ENCODE data around the gene TATDN2.

The TATDN2 gene, protein sequence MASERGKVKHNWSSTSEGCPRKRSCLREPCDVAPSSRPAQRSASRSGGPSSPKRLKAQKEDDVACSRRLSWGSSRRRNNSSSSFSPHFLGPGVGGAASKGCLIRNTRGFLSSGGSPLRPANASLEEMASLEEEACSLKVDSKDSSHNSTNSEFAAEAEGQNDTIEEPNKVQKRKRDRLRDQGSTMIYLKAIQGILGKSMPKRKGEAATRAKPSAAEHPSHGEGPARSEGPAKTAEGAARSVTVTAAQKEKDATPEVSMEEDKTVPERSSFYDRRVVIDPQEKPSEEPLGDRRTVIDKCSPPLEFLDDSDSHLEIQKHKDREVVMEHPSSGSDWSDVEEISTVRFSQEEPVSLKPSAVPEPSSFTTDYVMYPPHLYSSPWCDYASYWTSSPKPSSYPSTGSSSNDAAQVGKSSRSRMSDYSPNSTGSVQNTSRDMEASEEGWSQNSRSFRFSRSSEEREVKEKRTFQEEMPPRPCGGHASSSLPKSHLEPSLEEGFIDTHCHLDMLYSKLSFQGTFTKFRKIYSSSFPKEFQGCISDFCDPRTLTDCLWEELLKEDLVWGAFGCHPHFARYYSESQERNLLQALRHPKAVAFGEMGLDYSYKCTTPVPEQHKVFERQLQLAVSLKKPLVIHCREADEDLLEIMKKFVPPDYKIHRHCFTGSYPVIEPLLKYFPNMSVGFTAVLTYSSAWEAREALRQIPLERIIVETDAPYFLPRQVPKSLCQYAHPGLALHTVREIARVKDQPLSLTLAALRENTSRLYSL

DNA sequence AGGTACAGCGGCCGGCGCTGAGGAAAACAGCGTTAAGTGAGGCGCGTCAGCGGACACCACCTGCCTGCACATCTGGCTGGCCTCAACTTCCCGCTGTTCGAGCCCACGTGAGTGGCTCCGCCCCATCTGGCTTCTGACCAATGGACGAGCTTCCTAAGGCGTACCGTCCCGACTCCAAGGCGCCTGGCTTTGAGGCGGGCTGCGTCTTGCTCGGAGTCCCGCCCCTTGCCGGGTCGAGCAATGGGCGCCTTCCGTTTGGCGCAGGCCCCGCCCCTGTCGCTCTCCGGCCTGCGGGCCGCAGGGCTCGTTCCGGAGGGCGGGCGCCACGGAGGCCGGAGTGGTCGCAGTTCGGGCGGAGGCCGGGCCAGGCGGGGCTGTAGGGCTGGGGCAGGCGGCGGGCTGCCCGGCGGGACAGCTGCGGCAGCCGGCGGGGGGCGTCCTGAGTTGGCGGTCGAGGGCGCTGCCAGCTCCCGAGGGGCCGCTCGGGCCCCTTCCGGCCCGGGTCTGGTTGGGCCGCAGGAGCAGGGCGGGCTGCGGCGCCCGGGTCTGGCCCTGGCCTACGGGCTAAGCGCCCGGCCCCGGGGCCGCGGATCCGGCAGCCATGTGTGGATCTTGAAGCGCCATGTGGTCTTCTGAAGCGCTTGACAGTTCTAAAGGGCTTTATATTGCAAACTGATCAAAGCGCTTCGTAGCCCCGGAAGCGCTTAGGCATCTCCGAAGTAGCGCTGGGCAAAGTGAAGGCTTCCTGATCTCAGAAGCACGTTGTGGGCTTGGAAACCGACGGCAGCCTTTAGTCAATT is at the start of gene TATDN2:
TATDN2 (plus strand) TSS at position 276 of the 800 bp plus-strand sequence. CDS start 742 bp downstream, outside the sequence.
- DNase-seq (ENCODE audit: low read depth in 2 of 2), result peak; percentile 90 to 93

DNA sequence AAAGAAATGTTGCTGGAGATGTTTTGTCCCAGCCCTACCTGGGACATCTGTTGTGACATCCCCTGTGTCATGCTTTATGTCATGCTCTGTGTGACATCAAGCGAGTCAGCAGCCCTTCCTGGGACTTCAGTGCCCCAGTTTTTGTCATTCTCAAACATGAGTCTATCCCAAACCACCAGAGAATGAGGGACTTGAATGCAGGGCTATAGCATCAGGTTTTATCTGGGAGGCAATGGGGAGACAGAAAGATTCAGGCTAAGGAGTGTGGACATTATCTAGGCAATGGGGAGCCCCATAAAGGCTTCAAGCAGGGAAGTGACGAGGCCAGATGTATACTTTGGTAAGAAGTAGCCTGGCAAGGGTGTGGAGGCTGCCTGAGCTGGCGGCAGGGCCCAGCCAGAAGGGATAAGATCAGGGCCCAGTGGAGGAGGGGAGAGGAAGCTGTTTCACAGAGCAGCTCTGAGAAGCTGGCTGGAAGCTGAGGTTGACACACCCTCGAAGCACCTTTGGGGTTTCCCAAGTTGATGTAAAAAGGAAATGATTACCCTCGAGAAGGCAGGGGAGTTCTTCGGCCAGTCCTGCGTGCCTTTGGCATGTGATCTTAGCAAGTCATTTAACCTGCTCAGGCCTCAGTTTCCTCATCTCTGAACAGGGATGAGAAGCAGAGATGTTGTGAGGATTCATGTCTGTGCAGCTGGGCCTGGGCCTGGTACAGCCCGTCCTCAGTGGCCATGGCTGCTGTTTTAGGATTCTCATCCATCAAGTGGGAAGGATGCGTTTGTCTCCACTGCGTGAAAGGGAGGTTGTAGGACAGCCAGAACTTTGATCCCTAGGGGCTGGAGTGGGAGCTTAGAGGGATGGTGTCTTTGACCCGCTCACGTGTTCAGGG is 49.3 kb upstream of the TATDN2 start:
- peak; percentile 59 to 65 for DNase-seq (ENCODE audit: low read depth in 2 of 2)

DNA sequence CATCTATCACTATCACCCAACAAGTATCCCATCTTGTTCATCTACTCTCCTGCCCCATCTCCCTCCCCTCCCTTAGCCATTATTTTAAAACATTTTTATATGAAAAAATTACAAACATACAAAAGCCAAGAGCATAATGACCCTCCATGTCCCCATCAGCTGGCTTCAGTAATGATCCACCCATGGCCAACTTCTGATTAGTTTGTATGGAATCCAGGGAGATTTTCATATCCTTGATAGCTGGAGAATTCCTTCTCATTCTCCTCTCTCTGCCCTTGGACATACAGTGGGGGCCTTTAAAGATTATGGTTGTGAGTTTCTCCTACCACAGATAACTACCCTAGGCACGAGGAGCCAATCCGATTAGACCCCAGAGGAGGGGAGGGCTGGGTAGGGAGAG is 43.3 kb upstream of the TATDN2 start:
- no peak for DNase-seq (ENCODE audit: low read depth in 2 of 2)

- DNase-seq (ENCODE audit: low read depth in 2 of 2), result no peak
Observed at GRCh38 chr3:10205451-10206165, 42.7 kb upstream of the TATDN2 start.

DNA sequence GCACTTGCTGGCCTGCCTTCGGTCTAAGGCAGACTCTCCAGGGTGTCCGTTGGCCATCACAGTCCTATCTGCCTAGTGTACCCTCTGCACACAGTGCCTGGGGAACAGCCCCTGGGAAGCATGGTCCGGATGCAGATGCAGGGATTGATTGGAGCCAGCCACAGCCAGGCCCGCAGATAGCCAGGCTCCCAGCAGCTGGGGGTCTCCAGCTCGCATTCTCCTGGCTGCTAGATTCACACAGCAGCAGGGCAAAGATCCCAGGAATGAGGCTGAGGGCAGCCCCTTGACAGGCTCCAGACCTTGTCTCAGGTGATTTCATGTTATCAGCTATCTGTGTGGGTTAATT is 42.1 kb upstream of the TATDN2 start:
- no peak for DNase-seq (ENCODE audit: low read depth in 2 of 2)

GRCh38 chr3:10213156-10213792 is 35.0 kb upstream of the TATDN2 start:
- DNase-seq (ENCODE audit: low read depth in 2 of 2), result no peak

- no peak for DNase-seq (ENCODE audit: low read depth in 2 of 2)
Observed at GRCh38 chr3:10215578-10216368, 32.5 kb upstream of the TATDN2 start.

GRCh38 chr3:10217359-10217758 is 30.9 kb upstream of the TATDN2 start:
- DNase-seq (ENCODE audit: low read depth in 2 of 2), result no peak

DNA sequence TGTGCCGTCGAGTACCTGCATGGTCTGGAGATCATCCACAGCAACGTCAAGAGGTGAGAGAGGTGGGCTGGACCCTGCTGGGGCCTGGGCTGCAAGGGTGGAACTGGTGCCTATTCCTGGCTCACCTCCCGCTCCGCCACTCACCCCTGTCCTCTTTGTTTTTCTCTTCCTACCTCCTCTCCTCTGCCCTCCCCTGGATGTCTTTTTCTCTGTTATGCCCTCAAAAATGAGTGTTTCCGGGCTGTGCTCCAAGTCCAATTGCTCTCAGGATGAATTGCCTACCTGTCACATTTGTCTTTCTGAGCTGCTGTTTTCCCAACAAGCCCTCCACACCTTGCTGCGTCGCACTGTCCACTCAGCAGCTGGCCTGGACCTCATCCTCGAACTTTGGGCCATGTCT is 28.5 kb upstream of the TATDN2 start:
- no peak for DNase-seq (ENCODE audit: low read depth in 2 of 2)

DNA sequence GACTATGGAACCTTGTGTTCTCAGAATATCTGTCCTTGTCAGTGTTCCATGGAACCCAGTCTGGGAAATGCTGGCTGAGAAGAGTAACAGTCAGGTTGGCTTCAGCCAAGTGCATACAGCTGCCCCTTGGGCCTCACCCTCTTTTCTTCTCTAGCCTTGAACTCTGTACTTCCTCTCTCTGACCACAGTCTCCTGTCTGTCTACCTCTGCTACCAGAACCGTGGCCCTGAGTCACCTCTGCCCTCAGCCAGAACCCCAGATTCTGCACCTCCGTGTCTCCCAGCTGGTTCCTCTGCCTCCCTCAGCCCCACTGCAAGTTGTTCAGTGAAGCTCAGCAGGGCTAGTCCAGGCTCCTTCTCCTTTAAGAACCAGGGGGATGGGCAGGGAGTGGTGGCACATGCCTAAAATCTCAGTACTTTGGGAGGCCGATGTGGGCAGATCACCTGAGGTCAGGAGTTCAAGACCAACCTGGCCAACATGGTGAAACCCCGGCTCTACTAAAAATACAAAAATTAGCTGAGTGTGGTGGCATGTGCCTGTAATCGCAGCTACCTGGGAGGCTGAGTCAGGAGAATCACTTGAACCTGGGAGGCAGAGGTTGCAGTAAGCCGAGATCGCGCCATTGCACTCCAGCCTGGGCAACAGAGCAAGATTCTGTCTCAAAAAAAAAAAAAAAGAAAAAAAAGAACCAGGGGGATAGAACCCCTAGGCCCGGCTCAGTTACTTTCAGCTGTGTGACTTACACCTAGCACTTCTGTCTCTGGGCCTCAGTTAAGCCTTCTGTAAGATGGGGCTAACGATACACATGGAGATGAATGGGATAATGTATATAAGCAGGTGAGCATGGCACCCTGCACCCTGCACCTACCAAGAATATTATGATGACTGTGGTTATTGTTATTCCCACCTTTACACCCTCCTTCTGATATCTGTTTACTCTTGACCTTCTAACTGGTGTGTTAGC is 24.3 kb upstream of the TATDN2 start:
- DNase-seq (ENCODE audit: low read depth in 2 of 2), result peak; percentile 10 to 37

DNA sequence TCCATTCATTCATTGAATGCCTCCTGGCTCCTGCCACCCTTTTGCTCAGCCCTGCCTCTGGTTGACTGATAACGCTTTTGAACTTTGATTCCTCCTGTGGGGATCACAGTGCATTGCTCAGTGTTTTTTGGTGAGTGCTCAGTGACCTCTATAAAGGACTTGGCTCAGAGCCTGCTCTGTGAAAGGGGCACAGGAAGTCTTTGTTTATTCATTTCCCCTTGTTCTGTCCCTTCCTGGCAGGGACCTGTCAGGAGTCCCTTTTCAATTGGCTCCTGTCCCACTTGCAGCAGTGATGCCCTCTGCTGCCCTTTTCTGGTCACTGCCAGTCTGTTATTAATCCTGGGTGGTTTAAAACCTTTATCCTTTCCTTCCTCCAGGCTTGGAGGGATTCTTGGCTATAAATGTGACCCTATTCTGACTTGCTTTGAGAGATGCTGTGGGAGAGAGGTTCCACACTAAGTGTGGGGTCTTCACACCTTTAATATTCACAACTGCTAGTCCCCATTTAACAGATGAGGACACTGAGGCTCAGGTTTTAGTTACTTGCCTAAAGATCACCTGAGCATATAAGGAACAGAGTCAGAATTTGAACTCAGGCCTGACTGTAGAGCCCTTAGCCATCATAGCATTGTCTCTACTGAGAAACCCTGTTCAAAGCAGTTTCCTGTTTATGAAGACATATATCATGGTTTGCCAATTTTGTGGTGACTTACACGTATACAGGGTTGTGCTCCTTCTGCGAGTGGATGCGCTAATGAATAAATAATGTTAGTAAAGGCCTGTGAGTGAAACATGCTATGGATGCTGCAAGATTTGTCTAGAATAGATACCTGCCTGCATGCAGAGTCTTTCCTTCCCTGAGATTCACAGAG is 23.2 kb upstream of the TATDN2 start:
- DNase-seq (ENCODE audit: low read depth in 2 of 2), result peak; percentile 49 to 55

GRCh38 chr3:10226293-10226692 is 22.0 kb upstream of the TATDN2 start:
- no peak for DNase-seq (ENCODE audit: low read depth in 2 of 2)

DNA sequence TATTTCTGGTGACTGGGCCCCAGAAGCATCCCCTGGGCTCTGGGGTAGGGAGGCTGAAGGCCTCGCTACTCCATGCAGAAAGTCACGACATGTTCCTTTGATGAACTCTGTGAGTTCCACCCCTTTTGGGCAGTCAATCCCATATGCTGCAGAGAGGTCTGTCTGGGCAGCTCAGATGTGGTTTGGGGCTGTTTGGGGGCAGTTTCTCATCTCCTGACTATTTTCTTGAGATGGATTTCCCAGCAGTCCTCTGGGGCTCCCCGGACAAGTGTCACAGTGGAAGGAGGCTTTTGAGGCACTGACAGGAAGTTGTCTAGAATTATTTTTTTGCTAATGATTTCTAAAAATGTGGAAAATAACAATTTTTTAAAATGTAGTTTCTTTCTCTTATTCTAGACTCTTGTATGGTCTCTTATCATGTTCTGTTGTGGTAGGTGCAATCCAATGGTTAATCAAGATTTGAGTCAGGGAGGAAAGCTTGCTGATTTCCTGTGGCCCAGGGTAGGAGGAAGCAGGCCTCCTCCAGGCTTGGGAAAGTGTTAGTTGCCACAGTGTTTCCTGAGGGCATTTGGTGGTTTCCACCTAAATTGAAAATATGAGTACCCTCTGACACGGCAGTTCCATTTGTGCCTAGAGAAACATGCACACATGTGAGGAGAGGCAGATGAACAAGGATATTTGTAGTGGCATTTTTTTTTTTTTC is 19.9 kb upstream of the TATDN2 start:
- DNase-seq (ENCODE audit: low read depth in 2 of 2), result no peak

DNA sequence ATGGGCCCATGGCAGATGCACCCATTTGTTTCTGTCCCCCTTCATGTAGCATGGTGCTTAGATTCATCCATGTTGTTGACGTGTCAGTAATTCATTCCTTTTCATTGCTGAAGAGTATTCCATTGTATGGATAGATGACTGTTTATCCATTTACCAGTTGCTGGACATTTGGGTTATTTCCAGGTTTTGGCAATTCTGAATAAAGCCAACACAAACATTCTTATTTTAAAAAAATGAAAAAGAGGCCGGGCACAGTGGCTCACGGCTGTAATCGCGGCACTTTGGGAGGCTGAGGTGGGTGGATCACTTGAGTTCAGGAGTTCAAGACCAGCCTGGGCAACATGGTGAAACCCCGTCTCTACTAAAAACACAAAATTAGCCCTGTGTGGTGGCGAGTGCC is 18.7 kb upstream of the TATDN2 start:
- no peak for DNase-seq (ENCODE audit: low read depth in 2 of 2)

DNA sequence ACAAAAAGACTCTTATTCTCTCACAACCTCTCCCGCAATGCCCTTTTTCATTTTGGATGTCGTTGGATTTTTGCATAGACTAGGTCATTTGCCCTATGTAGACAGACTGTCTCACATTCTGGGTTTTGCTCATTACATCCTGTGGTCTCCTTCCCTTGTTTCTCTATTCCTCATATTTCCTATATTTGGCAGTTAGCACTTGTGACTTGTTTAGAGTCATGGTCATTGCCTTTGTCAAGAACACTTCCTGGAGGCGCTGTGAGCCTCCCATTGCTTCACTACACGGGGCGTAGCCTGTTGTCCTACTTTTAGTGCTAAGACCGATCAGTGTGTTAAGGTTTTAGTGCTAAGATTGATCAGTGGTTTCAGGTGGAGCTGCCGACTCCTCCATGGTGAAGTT is 16.1 kb upstream of the TATDN2 start:
- DNase-seq (ENCODE audit: low read depth in 2 of 2), result no peak

GRCh38 chr3:10233988-10234387 is 14.3 kb upstream of the TATDN2 start:
- no peak for DNase-seq (ENCODE audit: low read depth in 2 of 2)
